T-helper 1 cell treated with Interleukin-12 subunit alpha and Interleukin-12 subunit beta and Interleukin-4 antibody, amounts not matched to agents 30 ng/mL and 1 ng/mL, for 36 hours (primary cell): ENCODE data around the gene PARVA. TPM values are rescaled to one million over a fixed set of nuclear protein-coding genes. Genes with fewer than 3 reads are reported as not detected.

Experiments
- intact Hi-C: fragments of 100-400 bp; cut with micrococcal nuclease; formaldehyde crosslinking; loops from one replicate; pipeline ENCODE4 v1.15.1; 2024
- total RNA-seq: library from RNA; stranded (reverse); gene quantifications from 2 replicates; pipeline ENCODE4 v1.2.3, GENCODE V29; 2022

The PARVA gene
- total RNA-seq, 1 donor from 2014 or later, result 0.17 TPM

GRCh38 chr11:12376259-12377081 lies 901 bp upstream of the PARVA start:
- intact Hi-C loops, result no loop called here

GRCh38 chr11:12377824-12378593 lies 638 bp downstream of the PARVA start:
- intact Hi-C loops, result no loop called here

GRCh38 chr11:12380565-12381325 lies 3.4 kb downstream of the PARVA start:
- intact Hi-C loops, result no loop called here

- intact Hi-C loops, result no loop called here
These were observed 4.5 kb downstream of the PARVA start for GRCh38 chr11:12381875-12382274.

GRCh38 chr11:12382451-12382850 lies 5.1 kb downstream of the PARVA start:
- intact Hi-C loops, result no loop called here

- intact Hi-C loops, result no loop called here
These were observed 8.9 kb downstream of the PARVA start for GRCh38 chr11:12386309-12386708.

- intact Hi-C loops, result no loop called here
These were observed 9.4 kb downstream of the PARVA start for GRCh38 chr11:12386745-12387144.

GRCh38 chr11:12388173-12388572 lies 10.8 kb downstream of the PARVA start:
- intact Hi-C loops, result no loop called here

- intact Hi-C loops, result no loop called here
These were observed 11.7 kb downstream of the PARVA start for GRCh38 chr11:12388939-12389670.

GRCh38 chr11:12389676-12390657 lies 12.6 kb downstream of the PARVA start:
- intact Hi-C loops, result no loop called here

GRCh38 chr11:12390687-12391110 lies 13.3 kb downstream of the PARVA start:
- intact Hi-C loops, result no loop called here

GRCh38 chr11:12392672-12393071 lies 15.3 kb downstream of the PARVA start:
- intact Hi-C loops, result no loop called here

GRCh38 chr11:12393691-12394090 lies 16.3 kb downstream of the PARVA start:
- intact Hi-C loops, result no loop called here

- intact Hi-C loops, result no loop called here
These were observed 17.2 kb downstream of the PARVA start for GRCh38 chr11:12394601-12395000.

GRCh38 chr11:12395333-12395732 lies 18.0 kb downstream of the PARVA start:
- intact Hi-C loops, result no loop called here

GRCh38 chr11:12397931-12398334 lies 20.6 kb downstream of the PARVA start:
- intact Hi-C loops, result no loop called here

GRCh38 chr11:12399355-12399754 lies 22.0 kb downstream of the PARVA start:
- intact Hi-C loops, result no loop called here

- intact Hi-C loops, result no loop called here
These were observed 24.7 kb downstream of the PARVA start for GRCh38 chr11:12402025-12402424.

GRCh38 chr11:12402691-12403120 lies 25.3 kb downstream of the PARVA start:
- intact Hi-C loops, result no loop called here
